MCF 10A (cell line): ENCODE results near the gene KCNJ5. TPM values are rescaled to one million over a fixed set of nuclear protein-coding genes. Genes with fewer than 3 reads are reported as not detected.

Experiments
- BruUV-seq: library from RNA; stranded (reverse); fragments of 400-500 nt; replicated peaks from 2 replicates; lab custom pipeline; 2021; lab: Mats Ljungman, UMichigan
- CTCF ChIA-PET: fragments of 300-600 bp; sonication (Branson Sonifier 250); formaldehyde crosslinking; extraction: SDS; loops from one replicate; lab custom pipeline; 2021; ENCODE audit warnings: antibody characterized with exemption, inconsistent platforms; lab: Yijun Ruan, JAX
- POLR2A ChIA-PET: fragments of 300-600, 350-650 bp; sonication (Branson Sonifier 250); formaldehyde crosslinking; extraction: SDS; loops from one replicate; lab custom pipeline; 2020; ENCODE audit warnings: antibody characterized with exemption, inconsistent platforms; lab: Yijun Ruan, JAX
- DNase-seq: peaks from one replicate; pipeline ENCODE4 v3.0.0-alpha.2; 2018; ENCODE audit not compliant: unreplicated experiment
- H3K27ac Mint-ChIP-seq: one replicate; pipeline ENCODE4 v1.8.0; 2022; ENCODE audit warnings: mild to moderate bottlenecking, low read depth, mixed read lengths; ENCODE audit not compliant: unreplicated experiment
- H3K27me3 Mint-ChIP-seq: one replicate; pipeline ENCODE4 v1.8.0; 2022; ENCODE audit warnings: mixed read lengths; ENCODE audit not compliant: insufficient read depth, unreplicated experiment
- H3K36me3 Mint-ChIP-seq: one replicate; pipeline ENCODE4 v1.8.0; 2022; ENCODE audit warnings: mild to moderate bottlenecking, moderate library complexity, mixed read lengths; ENCODE audit not compliant: insufficient read depth, unreplicated experiment
- H3K4me1 Mint-ChIP-seq: one replicate; pipeline ENCODE4 v1.8.0; 2022; ENCODE audit warnings: mixed read lengths; ENCODE audit not compliant: insufficient read depth, unreplicated experiment
- H3K4me3 Mint-ChIP-seq: one replicate; pipeline ENCODE4 v1.8.0; 2022; ENCODE audit warnings: mild to moderate bottlenecking, moderate library complexity, mixed read lengths; ENCODE audit not compliant: unreplicated experiment
- H3K9me3 Mint-ChIP-seq: one replicate; pipeline ENCODE4 v1.8.0; 2022; ENCODE audit warnings: mixed read lengths; ENCODE audit not compliant: unreplicated experiment
- intact Hi-C: fragments of 100-400 bp; cut with micrococcal nuclease; formaldehyde crosslinking; loops from 2 replicates; pipeline ENCODE4 v1.14.1; 2022
- total RNA-seq: library from RNA; stranded (reverse); gene quantifications from 2 replicates; pipeline ENCODE4 v1.2.3, GENCODE V29; 2022
- TF ChIP-seq, protein P1 (sequence below): fragments of 200-600 bp; IDR thresholded peaks from one replicate; pipeline ENCODE4 v1.8.0; 2022; ENCODE audit warnings: antibody characterized with exemption, mild to moderate bottlenecking; ENCODE audit not compliant: unreplicated experiment

The KCNJ5 gene
- total RNA-seq, 1 experiment from 2014 or later: not detected

DNA sequence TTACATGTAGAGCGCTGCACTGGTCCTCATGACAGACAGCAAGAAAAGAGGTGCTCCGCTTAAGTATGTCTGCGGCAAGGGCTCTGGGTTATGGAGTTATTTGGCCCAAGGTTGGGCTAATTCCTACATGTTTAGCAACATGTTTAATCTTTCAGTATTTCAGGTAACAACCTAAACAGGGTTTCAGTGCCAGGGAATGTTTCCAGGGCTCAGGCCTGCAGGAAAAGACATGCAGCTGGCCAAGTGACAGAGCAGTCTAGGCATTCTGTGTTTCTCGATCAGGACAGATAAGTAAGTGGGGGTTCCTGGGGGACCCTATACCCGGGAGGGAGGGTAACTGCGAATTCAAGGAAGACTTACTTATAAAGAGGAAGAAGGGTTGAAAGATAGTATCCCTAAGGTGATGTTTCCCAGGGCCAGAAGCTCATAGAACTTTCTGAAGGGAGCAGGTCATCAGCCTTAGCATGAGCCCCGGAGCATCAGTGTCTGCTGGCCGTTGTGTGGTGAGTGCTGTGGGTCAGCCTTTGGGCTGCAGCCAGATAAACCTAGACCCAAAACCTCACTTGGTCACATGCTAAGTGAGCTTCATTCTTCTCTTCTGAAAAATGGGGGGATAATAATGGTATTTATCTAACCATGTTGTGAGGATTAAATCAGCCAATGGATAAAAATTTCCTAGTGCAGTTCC is 18.4 kb downstream of the KCNJ5 start:
- no peaks in the 10 kb centered on the region for H3K27me3 Mint-ChIP-seq
- H3K36me3 Mint-ChIP-seq: no peaks in the 10 kb centered on the region
- POLR2A ChIA-PET: interaction anchor here (0.8 to 2.8 kb wide), 4 partner anchors 19 to 33 kb away, joined by 3 to 14 read pairs (median 6); partner anchors contain the start of gene TP53AIP1
- DNase-seq: no peak
- intact Hi-C loops: no loop called here
- H3K4me3 Mint-ChIP-seq: peak overlapping the region; percentile 14
- H3K9me3 Mint-ChIP-seq: no peaks in the 10 kb centered on the region
- TF ChIP-seq, protein P1, sequence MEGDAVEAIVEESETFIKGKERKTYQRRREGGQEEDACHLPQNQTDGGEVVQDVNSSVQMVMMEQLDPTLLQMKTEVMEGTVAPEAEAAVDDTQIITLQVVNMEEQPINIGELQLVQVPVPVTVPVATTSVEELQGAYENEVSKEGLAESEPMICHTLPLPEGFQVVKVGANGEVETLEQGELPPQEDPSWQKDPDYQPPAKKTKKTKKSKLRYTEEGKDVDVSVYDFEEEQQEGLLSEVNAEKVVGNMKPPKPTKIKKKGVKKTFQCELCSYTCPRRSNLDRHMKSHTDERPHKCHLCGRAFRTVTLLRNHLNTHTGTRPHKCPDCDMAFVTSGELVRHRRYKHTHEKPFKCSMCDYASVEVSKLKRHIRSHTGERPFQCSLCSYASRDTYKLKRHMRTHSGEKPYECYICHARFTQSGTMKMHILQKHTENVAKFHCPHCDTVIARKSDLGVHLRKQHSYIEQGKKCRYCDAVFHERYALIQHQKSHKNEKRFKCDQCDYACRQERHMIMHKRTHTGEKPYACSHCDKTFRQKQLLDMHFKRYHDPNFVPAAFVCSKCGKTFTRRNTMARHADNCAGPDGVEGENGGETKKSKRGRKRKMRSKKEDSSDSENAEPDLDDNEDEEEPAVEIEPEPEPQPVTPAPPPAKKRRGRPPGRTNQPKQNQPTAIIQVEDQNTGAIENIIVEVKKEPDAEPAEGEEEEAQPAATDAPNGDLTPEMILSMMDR: no peak
- H3K27ac Mint-ChIP-seq: no peak overlapping the region
- BruUV-seq: no TSS peak
- H3K4me1 Mint-ChIP-seq: peaks cover 24% of the 10 kb centered on the region
- CTCF ChIA-PET: interaction anchor here (0.6 to 5.8 kb wide), 4 partner anchors 24 to 47 kb away, joined by 3 to 68 read pairs (median 25); no protein-coding TSS in a partner anchor

GRCh38 chr11:128910576-128910975 is 19.4 kb downstream of the KCNJ5 start:
- Mint-ChIP-seq H3K9me3 (peaks cover 4% of the 10 kb centered on the region), H3K27me3 (no peaks in the 10 kb centered on the region), H3K27ac (no peak overlapping the region), H3K4me3 (no peak overlapping the region), H3K4me1 (peaks cover 24% of the 10 kb centered on the region), H3K36me3 (no peaks in the 10 kb centered on the region)
- BruUV-seq: no TSS peak
- CTCF ChIA-PET: interaction anchor here (0.6 to 5.8 kb wide), 4 partner anchors 25 to 74 kb away, joined by 3 to 68 read pairs (median 18); no protein-coding TSS in a partner anchor
- TF ChIP-seq, protein P1: no peak
- no peak for DNase-seq
- POLR2A ChIA-PET: interaction anchor here (2.5 kb wide), 1 partner anchor 20 kb away, joined by 9 read pairs; no protein-coding TSS in a partner anchor
- intact Hi-C loops: no loop called here

DNA sequence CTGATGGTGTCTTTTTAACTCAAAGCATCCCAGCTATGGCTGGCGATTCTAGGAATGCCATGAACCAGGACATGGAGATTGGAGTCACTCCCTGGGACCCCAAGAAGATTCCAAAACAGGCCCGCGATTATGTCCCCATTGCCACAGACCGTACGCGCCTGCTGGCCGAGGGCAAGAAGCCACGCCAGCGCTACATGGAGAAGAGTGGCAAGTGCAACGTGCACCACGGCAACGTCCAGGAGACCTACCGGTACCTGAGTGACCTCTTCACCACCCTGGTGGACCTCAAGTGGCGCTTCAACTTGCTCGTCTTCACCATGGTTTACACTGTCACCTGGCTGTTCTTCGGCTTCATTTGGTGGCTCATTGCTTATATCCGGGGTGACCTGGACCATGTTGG is 20.1 kb downstream of the KCNJ5 start:
- Mint-ChIP-seq H3K4me1 (peaks cover 19% of the 10 kb centered on the region), H3K36me3 (no peaks in the 10 kb centered on the region), H3K4me3 (no peak overlapping the region), H3K27me3 (no peaks in the 10 kb centered on the region), H3K9me3 (peaks cover 10% of the 10 kb centered on the region), H3K27ac (no peak overlapping the region)
- BruUV-seq: no TSS peak
- CTCF ChIA-PET: interaction anchor here (4.6 to 5.8 kb wide), 2 partner anchors 25 to 45 kb away, joined by 32 to 68 read pairs; no protein-coding TSS in a partner anchor
- intact Hi-C loops: no loop called here
- POLR2A ChIA-PET: no interaction called here
- TF ChIP-seq, protein P1: no peak
- no peak for DNase-seq

DNA sequence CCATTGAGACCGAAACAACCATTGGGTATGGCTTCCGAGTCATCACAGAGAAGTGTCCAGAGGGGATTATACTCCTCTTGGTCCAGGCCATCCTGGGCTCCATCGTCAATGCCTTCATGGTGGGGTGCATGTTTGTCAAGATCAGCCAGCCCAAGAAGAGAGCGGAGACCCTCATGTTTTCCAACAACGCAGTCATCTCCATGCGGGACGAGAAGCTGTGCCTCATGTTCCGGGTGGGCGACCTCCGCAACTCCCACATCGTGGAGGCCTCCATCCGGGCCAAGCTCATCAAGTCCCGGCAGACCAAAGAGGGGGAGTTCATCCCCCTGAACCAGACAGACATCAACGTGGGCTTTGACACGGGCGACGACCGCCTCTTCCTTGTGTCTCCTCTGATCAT is 20.5 kb downstream of the KCNJ5 start:
- Mint-ChIP-seq H3K9me3 (peaks cover 10% of the 10 kb centered on the region), H3K4me1 (peaks cover 17% of the 10 kb centered on the region), H3K27me3 (no peaks in the 10 kb centered on the region), H3K27ac (no peak overlapping the region), H3K4me3 (no peak overlapping the region), H3K36me3 (no peaks in the 10 kb centered on the region)
- no peak for DNase-seq
- intact Hi-C loops: no loop called here
- CTCF ChIA-PET: interaction anchor here (0.7 to 2.4 kb wide), 2 partner anchors 27 to 1169 kb away, joined by 3 to 8 read pairs; no protein-coding TSS in a partner anchor
- TF ChIP-seq, protein P1: no peak
- no TSS peak for BruUV-seq
- POLR2A ChIA-PET: no interaction called here
